NCI-H1048 (cell line): Measurements from ENCODE around the gene UBL4A.

Experiments
- DNase-seq: peaks from one replicate; lab custom pipeline; 2025; lab: John Stamatoyannopoulos, UW

Gene UBL4A

DNA sequence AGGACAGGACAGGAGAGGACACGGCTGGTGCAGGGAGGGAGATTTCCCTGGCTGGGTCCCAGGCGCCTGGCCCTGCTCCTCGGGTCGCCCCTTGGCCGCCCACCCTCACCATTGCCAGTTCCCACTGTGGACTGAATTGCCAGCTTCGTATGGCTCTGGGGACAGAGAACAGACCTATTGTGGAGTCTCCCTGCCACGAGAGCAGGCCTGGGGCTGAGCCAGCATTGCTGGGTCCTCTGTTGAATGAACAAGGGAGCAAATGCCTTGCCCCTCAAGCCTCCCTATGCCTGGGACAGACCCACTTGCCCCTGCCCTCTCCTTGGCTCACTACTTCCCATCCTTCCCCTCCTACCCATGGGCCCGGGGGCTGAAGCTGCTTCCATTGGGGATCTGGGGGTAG lies 24.0 kb downstream of the UBL4A start:
- no peak for DNase-seq

DNA sequence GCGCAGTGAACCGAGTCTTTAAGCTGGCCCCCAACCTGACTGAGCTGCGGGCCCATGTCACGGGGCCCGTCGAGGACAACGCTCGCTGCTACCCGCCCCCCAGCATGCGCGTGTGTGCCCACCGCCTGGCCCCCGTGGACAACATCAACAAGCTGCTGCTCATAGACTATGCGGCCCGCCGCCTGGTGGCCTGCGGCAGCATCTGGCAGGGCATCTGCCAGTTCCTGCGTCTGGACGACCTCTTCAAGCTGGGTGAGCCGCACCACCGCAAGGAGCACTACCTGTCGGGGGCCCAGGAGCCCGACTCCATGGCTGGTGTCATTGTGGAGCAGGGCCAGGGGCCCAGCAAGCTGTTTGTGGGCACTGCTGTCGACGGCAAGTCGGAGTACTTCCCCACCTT lies 26.1 kb downstream of the UBL4A start:
- no peak for DNase-seq

DNA sequence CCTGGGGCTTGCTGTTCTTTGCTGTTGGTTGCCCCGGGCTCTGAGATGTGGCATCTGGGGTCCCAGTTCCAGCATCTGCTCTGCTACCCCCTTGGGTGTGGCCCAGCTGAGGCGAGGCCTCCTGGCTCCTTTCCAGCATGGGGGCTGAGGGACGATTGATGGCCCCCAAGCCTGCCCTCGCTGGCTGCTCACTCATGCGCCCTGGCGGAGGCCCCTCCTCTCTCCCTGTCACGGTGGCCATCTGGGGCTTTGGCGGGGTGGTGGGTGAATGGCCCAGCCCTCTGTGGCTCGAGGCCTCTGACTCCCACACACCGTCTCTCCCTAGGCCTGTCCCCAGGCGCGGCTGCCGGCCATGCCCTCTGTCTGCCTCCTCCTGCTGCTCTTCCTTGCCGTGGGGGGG lies 26.6 kb downstream of the UBL4A start:
- no peak for DNase-seq

DNA sequence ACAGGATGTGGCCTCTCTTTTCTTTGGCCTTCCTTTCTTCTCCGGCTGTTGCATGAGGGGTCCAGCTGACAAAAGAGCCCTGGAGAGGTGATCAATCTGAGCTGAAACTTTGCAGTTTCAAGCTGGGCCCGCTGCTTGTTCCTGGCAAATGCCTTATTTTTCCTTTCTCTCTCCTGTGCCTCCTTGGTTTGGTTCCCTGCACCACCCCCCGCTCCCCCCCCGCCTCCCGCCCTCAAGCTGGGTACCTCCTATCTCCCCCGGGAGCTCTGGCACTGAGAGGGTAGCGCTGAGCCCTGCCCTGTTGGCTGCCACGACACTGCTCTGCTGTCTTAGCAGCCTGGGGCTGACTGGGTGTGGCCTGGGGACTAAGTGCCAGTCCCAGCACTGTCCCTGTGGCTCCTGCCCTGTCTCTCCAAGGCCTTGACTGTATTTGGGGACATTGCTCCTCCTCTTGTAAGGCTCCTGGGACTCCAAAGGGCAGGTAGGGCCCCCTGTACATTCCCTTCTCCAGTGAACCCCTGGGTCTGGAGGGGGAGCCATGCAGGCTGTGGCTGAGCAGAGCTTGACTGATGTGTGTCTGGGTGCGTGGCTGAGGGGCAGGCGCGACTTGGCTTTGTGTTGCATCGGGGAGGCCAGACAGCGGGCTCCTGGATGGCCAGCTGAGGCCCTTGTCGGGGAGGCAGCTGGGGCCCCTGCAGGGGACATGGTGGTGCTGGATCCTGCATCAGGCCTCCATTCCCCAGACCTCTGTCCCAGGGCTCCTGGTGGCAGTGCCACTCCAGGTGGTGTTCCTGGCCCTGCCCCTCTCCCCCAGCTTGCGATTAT lies 27.2 kb downstream of the UBL4A start:
- no peak for DNase-seq

DNA sequence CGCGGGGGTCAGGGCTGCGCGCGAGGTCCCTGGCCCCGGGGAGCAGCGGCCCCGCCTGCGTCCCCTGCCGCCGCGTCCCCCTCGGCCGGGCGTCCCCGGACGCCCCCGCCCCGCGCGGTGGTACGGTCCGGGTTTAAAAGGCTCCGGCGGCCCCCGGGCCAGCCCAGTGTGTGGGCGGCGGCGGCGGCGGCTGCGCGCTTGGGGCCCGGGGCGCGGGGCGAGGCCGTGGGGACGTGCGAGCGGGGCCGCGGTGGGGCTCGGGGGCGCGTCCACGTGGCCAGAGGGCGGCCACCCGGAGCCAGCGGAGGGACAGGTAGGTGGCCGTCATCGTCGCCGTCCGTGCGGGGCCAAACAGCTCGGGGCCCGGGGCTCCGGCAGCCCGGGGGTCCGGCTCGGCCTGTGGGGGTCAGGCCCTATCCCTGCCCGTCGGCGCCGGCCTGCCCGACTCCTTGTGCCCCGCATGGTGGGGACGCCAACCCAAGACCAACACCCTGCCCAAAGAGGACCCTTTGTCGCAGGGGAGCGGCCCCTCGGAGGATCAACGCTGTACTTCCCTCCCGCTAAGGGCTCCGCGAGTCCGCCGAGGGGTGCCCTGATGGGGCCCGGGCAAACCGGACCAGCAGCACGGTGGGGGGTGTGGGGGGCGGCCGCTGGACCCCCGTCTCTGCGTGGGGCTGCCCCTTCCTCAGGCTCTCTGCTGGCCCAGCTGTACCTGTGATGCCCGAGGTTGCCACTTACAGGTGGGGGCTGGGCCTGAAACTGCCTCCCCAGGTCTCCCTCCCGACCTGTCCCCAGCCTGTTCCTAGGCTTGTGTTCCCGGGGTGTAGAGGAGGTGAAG lies 28.1 kb downstream of the UBL4A start, which contains the start of gene PLXNA3:
TSS of gene PLXNA3 (plus strand) at position 166 of the 838 bp plus-strand sequence. CDS start 1,903 bp downstream, outside the sequence.
- no peak for DNase-seq

DNA sequence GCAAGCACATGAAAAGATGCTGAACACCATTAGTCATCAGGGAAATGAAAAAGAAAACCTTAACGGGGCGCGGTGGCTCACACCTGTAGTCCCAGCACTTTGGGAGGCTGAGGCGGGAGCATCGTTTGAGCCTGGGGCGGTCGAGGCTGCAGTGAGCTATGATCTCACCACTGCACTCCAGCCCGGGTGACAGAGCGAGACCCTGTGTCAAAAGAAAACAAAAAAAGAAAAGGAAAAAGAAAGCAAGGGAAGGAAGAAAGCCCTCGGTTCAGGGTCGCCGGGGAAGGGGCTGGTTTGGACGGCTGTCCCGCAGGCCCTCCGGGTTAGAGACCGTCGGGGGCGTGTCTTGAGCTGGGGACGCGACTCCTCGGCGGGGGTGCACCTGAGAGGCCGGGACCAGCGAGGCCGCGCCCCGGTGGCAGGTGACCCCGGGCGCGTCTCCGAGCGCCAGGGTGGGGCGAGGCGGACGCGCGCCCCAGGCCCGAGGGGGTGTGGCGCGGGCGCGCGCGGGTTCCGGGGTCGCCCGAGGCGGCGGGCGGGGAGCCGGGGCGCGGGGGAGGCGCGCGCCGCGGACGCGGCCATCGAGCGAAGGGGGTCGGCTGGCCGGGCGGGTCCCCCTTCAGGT lies 28.8 kb downstream of the UBL4A start:
- peak; percentile 1 for DNase-seq

DNA sequence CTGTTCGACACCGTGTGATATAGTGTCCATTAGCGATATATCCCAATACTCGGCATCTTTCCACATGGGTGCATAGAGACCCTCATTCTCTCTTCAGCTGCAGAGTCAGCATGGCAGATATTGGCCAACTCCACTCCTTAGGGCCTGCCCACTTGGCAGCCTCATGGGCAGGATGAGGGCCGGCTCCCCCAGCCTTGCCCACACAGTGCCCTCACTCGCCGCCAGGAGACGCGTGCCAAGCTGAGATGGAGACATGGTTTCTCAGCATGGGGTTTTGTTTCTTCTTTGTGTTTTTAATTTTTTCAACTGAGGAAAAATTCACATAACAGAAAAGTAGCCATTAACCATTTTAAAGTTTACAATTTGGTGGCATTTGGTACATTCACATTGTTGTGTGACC lies 33.6 kb downstream of the UBL4A start:
- no peak for DNase-seq

DNA sequence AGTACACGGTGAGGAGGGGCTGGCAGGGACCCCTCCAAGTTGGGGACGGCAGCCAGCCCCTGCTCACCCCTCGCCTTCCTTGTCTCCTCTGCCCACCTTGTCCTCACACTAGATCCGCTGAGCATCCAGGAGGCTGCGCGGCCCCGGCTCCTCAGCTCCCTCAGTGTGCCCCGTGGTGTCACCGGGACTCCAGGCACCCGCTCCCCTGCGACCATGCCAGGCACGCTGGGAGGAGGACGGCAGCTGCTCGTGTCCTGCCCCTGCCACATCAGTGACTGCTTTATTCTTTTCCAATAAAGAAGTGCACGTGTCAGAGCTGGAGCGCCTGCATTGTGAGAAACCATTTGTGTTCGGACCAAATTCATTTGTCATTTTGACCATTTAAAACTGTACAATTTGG lies 36.1 kb downstream of the UBL4A start:
- no peak for DNase-seq

DNA sequence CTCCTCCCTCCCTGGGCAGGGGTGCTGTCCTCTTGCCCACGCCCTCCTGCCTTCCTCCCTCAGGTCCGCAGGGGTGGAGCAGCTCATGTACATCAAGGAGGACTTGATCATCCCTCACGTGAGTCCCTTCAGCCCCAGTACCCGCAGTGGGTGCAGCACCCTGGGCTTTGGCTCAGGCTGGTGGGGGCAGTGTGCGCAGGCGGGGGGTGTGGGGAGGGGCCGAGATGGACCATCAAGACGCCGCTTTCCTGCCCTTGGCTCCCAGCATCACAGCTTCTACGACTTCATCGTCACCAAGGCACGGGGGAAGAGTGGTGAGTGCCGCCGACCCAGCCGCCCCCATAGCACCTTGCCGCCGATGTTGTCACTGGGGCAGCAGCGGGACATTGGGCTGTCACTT lies 36.8 kb downstream of the UBL4A start:
- no peak for DNase-seq

DNA sequence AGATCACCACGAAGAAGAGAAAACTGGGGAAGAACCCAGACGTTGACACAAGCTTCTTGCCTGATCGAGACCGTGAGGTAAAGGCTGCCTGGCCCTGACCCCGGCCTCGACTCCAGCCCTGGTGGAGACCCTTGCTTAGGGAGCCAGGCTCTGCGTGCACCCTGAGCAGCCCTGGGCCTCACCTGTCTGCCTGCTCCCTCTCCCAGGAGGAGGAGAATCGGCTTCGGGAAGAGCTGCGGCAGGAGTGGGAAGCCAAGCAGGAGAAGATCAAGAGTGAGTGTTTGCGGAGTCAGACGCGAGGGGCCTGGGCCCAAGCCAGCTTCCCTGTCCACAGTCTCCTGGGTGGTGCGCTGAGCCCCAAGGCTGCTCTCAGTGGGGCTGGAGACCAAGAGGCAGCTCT lies 37.9 kb downstream of the UBL4A start:
- DNase-seq, result no peak

DNA sequence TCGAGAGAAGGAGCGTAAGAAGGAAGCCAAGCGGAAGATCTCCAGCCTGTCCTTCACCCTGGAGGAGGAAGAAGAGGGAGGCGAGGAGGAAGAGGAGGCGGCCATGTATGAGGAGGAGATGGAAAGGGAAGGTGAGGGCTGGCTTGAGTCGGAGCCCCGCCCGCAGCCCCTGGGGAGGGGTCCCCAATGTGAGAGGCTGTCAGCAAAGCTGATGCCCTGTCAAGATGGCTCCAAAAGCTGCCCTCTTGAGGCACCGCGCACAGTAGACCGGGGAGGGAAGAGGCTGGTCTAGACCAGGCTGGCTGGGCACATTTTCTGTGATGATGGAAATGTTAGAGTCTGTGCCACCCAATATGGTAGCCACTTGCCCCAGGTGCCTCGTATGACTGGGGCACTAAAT lies 40.0 kb downstream of the UBL4A start:
- DNase-seq, result no peak

DNA sequence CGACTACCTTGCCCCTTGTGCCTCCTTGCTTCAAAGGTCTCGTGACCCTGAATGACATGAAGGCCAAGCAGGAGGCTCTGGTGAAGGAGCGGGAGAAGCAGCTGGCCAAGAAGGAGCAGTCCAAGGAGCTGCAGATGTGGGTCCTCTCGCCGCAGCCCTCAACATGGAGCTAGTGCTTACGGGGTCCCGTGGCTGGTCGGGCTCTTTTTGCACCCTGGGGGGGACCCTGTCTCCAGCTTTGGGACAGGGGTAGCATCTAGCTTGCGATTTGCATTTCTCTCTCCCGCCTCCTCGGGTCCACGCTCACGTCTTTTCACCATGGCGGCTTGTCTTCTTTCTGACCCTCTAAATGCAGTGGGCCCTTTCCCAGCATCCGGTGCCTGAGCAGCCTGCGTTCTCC lies 40.6 kb downstream of the UBL4A start:
- no peak for DNase-seq

DNA sequence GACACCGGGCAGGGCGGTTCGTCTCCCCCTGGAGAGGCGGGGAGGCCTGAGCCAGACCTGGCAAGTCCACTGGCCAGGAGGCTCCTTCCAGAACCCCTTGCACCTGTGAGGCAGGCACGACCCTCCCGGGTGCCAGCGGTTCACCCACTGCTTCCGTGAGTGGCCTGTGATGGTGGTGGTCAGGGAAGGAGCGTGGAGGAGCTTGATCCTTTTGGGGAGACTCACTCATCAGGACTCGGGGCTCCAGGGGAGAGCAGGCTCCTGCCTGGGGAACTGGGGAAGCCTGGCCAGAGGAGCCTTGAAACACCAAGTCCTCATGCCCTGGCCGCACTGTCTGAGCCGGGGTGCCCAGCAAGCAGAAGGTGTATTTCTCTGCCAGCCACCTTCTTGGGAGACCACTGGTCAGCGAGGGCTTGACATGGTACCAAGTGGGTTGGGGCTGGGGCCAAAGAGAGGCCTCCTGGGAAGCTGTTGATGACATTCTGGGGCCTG lies 41.6 kb downstream of the UBL4A start:
- no peak for DNase-seq

DNA sequence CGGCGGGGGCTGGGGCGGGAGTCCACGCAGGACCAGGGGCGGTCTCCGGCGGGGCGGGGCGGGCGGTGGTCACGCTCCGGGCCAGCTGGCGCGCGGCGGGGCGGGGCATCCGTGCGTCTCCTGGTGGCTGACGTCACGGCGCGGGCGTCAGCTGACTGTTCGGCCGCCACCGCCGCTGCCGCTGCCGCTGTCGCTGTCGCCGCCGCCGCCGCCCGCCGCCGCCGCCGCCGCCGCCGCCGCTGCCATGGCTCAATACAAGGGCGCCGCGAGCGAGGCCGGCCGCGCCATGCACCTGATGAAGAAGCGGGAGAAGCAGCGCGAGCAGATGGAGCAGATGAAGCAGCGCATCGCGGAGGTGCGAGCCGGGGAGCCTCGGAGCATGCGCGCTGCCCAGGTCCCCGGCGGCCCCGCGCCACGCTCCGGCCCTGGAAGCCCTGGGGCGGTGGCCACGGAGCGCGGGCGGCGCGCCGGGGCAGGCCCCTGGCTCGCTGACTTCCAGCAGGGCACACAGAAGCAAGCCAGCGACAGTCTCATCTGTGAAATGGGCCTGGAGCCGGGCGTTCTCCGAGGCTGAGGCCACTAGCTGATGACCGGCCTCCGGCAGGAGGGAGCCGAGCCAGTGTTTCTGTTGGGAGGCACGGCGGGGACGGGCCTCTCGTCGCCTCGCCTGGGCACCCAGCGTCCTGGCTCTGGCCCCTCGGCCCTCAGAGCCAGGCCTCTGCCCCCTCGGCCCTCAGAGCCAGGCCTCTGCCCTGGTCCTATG lies 42.2 kb downstream of the UBL4A start, which contains the start of gene FAM50A:
TSS of gene FAM50A (plus strand) at position 150 of the 763 bp plus-strand sequence. CDS start at position 245, 95 bp downstream.
- DNase-seq, result peak; percentile 25

DNA sequence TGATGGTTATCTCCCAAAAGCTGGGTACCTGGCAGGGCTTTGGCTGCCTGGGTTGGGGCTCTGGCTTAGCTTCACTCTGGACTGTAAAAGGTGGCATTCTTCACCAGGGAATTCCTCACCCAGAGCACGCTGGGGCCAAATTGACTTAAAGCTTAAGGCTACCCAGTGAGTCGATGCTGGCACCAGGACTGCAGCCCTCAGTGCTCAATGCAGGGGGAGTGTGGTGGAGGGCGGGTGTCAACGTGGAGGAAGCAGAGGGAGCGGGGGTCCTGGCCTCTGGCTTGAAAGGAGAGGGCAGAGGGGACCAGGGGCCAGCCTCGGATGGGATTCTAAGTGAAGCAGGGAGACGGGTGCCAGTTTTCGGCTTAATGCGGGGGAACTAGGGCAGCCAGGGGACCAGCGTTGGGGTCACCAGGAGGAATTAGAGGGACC lies 42.9 kb downstream of the UBL4A start:
- no peak for DNase-seq

DNA sequence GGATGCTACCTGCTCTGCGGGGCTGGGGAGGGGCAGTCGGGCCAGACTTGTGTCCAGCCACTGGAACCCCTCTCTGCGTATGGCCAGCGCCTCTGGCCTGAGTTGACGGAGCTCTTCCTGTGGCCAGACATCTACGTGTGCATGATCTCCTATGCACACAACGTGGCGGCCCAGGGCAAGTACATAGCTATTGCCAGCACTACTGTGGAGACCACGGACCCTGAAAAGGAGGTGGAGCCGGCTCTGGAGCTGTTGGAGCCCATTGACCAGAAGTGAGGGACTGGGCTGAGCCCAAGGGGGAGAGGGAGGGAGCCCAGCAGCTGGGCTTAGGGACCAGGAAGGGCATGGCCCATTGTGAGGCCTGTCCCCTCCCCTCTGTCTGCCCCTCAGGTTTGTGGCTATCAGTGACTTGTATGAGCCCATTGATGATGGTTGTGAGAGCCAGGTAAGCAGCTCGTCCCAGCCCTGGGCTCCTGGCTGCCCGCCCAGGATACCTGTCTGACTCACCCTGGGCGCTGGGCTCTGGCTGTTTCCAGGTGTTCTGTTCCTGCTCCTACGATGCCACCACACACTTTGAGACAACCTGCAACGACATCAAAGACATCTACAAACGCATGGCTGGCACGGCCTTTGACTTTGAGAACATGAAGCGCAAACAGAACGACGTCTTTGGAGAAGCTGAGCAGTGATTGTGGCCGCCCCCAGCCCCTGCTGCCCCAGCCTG lies 44.3 kb downstream of the UBL4A start:
- DNase-seq, result no peak

DNA sequence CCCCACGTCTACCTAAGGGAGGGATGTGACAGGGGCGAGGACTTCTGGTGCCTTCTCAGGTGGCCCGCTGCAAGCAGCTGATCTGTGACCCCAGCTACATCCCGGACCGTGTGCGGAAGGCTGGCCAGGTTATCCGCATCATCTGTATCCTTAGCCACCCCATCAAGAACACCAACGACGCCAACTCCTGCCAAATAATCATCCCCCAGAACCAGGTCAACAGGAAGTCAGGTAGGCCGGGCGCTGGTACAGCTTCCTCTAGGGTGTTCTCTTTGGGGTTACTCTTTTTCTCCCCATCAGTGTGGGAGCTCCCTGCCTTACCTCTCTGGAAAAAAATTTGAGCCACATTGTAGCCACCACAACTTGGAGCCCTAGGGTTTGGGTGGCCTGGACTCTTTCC lies 44.9 kb downstream of the UBL4A start:
- DNase-seq, result no peak

DNA sequence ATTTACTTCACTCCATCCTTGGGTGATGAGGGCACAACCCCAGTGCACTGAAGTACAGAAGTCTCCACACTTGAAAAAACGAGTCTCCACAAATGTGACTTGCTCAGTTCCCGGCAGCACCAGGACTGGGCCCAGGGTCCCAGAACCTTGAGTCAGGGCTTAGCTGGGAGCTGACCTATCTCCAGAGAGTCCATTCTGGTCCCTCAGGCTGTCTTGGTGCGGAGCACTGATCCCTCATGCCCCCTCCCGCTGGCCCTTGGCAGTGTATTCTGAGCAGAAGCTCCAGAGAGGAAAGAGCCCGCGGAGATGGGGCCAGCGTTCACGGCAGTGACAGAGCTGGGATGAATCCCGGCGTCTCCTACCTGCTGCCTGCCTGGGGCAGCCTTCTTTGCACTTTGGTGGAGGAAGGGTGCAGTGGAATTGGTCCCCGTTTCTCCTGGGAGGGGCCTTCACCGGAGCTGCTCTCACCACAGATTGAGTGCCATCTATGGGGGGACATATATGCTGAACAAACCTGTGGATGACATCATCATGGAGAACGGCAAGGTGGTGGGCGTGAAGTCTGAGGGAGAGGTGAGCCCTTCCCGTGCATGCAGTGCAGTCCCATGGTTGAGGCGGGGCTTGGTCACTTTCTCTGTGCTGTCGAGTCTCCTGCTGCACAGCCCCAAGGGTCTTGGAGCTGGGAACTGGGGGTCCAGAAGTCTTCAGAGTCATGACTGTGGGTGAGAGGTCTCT lies 45.6 kb downstream of the UBL4A start:
- no peak for DNase-seq

DNA sequence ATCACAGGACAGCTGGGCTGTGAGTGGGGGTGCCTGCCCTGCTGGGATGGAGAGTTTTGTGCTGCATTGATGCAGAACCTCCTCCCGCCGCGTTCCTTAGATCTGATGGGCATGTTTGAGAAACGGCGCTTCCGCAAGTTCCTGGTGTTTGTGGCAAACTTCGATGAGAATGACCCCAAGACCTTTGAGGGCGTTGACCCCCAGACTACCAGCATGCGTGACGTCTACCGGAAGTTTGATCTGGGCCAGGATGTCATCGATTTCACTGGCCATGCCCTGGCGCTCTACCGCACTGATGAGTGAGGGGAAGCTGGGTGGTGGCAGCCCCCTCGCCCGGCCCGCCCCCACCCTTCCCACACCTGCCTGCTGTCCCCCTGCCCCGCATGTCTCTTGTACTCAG lies 46.6 kb downstream of the UBL4A start:
- DNase-seq, result no peak
